Hindlimb muscle (tissue), 1 donor: Measurements from ENCODE around the gene LPP. TPM values are rescaled to one million over a fixed set of nuclear protein-coding genes. Genes with fewer than 3 reads are reported as not detected.
A peak's percentile ranks its signal among the peaks of the same experiment; 100 is the strongest.

Experiments
- DNase-seq: peaks from one replicate; pipeline ENCODE4 v3.0.0-alpha.2; 2013
- polyA plus RNA-seq: library from polyadenylated mRNA; unstranded; fragments of 120-200 nt; gene quantifications from one replicate; pipeline ENCODE4 v1.2.1, GENCODE V29; 2013; ENCODE audit not compliant: insufficient read length

The LPP gene
- polyA plus RNA-seq, 1 donor, result 12.7 TPM

GRCh38 chr3:188571531-188572095 lies 417.7 kb downstream of the LPP start:
- DNase-seq, result no peak

DNA sequence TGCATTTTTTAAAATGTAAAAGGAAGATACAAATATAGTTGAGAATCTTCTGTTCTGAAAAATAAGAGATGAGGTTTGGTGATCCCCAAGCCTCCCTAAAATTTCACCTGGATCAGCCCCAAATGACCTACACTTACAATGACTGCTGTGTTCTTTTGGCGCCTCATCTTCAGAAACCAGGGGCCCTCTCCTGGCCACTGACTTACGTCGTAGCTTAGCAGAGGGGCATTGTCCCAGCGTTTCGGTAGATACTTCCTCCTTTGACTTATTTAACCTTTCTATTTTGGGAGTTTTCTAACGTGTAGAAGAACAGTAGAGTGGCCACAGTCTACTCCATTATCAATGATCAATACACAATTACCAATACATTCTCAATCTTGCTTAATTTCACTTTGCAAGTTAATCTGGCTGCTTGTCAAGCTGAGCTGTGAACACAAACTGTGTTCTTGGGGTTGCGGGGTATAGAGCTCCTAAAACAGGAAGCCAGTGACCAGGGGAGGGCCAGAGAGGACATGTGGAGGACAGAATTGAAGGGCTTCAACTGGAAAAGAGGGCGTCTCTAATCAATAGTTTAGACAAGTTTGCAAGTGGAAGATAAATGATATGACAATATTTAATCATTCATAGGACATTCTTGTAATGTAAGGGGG lies 419.5 kb downstream of the LPP start:
- DNase-seq, result no peak

GRCh38 chr3:188573956-188574355 lies 420.0 kb downstream of the LPP start:
- DNase-seq, result no peak

DNA sequence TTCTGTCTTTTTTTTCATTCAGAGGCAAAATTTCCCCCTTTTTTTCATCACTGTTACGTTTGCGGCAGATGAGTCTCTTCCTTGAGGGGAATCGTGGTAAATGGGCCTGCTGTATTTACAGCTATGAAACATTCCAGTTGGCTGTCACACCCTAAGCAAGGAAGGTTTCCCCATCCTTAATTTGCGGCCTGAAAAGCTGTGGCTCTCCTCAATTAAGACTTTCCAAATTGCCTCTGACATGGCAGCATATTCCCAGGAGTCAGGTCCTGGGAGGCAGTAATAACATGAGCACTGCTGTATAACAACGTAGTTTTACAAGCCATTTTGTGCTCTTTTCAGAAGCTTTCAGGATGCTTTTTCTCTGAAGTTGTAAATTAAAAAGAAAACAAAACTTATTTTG lies 420.9 kb downstream of the LPP start:
- DNase-seq, result no peak

GRCh38 chr3:188575501-188575900 lies 421.5 kb downstream of the LPP start:
- no peak for DNase-seq

DNA sequence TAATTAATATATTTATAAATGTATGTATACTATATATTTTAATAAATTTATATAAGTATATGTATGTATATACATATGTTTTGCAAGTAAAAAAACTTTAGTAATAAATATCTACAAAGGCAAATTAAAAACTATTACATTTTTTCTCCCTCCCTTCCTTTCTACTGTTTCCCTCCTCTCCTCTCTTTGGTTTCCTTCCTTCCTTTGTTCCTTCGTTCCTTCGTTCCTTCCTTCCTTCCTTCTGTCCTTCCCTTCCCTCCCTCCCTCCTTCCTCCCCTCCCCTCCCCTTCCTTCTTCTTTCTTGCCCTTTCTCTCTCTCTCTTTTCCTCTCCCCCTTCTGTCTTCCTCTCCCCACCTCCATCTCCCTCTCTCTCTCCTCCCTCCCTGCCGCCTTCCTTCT lies 423.6 kb downstream of the LPP start:
- DNase-seq, result no peak

- peak; percentile 78 for DNase-seq
Measured at GRCh38 chr3:188578576-188579363, 424.8 kb downstream of the LPP start.

GRCh38 chr3:188580223-188580622 lies 426.3 kb downstream of the LPP start:
- no peak for DNase-seq

DNA sequence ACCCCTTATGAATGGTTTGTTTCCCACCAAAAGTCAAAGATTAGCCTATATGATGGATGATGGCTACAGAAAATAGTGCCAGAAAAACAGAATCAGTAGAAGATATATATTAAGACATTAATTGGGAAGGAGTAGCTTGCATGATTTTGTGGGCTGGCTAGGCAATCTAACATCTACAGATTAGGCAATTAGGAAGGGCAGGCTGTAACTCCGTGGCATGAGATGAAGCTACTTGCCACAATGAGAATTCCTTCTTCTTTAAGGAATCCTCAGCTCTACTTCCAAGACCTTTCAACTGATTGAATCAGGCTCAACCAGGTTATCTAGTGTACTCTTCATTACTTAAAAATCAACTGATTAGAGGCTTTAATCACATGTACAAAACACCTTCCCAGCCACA lies 426.7 kb downstream of the LPP start:
- no peak for DNase-seq

DNA sequence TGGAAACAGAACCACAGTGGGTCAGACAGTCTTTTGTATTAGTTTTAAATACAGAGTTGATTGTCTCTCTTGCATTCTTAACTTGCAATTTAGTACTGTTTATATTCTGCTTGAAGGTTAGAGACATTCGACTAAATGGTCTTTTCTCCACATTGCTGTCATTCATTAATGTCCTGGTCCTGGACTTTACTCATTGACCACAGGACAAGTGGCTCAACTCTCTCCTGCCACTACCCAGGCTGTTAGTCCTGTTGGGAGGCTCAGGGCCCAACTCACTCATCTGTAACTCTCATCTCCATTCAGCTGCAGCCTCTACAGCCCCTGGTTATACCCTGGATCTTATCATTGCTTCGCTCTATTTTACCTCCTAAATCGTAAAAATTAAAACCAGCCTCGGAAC lies 427.4 kb downstream of the LPP start:
- DNase-seq, result no peak

- no peak for DNase-seq
Measured at GRCh38 chr3:188581792-188582191, 427.8 kb downstream of the LPP start.

DNA sequence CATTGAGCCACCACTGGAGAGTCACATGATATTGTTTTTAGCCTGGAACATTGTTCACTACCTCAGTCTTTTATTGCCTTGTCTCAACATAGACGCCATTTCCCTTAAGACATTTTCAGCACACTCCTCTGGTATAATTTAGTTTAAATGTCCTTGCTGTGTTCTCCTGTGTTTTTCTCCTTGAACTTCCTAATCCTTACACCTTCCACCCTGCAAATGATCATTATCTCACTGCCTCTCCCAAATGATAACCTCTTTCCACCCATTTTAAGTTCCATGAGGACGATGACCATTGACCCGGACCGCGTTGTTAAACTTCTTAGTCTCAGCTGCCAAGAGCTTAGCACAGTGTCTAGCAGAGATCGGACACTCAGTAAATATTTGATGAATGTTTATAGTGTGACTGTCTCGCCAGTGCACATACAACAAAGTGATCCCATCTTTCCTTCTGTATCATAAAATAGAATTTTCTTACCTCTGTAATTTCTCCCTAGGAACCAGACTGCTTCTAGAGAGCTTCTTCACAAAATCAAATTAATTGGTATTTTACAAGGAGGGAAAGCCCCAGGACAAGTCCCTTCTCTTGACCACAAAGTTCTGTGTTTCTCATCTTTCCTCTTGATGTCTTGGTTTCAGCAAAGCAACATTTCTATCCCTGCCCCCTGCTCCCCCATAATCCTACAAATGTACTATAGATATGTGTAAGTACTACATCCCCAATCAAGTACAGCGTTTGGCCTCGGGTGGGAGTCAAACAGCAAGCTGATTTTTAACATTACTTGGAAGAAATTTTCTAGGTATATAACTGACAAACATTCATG lies 429.6 kb downstream of the LPP start:
- no peak for DNase-seq

DNA sequence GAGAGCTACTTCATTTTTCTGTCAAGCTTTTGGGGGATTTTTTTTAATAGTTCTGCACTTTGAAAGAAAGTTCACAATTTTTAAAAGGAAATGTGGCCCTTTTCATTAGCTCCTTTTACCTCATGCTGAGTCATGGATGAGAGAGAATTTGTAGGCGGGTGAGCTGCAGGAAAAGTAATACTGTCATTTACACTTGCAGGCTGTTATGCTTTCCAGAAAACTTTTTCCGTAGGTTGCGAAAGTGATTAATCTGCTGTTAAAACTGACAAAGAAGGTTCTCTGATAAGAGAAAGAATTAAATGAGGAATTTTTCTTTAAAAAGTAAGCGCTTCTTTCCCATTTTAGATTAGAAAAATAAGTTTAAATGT lies 430.2 kb downstream of the LPP start:
- DNase-seq, result no peak

GRCh38 chr3:188584958-188585689 lies 431.2 kb downstream of the LPP start:
- no peak for DNase-seq

DNA sequence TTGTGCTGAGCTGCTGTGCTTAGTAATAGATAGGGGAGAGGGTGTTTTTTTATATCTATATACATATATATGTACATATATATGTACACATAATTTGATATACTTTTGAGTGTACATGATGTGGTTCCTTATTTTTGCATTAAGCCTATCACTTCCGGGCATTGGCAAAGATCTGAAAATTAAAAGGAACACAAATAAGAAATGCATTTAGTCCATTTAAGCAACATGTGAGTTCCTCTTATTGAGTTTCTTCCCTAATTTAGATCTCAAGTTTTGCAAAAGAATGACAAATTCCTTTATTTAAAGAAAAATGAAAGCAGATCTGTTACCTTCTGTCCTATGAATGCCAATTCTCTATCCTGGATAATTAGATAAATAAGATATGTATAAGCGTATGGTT lies 435.1 kb downstream of the LPP start:
- DNase-seq, result no peak

GRCh38 chr3:188589771-188590170 lies 435.8 kb downstream of the LPP start:
- DNase-seq, result no peak

GRCh38 chr3:188590557-188590956 lies 436.6 kb downstream of the LPP start:
- DNase-seq, result no peak

DNA sequence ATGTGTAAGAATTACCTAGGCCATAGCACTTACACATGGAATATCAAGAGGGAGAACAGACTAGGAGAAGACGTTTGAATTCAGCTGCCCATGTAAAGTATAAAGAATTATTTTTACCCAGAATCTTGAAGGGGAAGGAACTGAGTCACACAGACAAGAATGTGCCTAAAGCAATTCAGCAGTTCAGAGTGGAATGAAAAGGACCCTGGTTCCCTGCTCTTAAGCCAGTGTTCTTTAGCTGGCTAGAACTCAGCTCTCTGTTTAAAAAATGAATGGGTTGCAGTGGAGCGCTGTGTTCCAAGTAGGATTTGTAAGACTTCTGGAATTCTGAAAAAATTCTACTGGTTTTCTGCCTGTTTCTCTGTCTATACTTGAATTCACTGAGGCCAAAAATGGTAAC lies 440.2 kb downstream of the LPP start:
- no peak for DNase-seq

GRCh38 chr3:188595890-188596376 lies 442.0 kb downstream of the LPP start:
- DNase-seq, result no peak

DNA sequence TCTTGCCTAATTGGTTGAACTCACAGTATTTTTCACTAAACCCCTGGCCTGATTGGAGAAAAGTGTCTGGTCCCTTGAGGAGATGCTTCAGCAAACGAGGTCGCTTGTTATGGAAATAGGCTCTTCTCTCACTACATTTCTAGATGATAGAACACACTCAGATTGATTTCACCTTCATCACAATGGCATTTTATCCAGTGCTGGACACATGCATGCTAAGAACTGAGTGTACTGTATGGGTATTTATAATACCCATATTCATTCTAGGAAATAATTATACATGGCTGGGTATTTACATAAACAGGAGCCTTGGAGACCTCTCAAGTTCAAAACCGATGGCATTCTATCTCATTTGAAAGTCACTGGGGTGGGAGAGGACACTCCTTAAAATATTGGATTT lies 444.9 kb downstream of the LPP start:
- DNase-seq, result no peak

DNA sequence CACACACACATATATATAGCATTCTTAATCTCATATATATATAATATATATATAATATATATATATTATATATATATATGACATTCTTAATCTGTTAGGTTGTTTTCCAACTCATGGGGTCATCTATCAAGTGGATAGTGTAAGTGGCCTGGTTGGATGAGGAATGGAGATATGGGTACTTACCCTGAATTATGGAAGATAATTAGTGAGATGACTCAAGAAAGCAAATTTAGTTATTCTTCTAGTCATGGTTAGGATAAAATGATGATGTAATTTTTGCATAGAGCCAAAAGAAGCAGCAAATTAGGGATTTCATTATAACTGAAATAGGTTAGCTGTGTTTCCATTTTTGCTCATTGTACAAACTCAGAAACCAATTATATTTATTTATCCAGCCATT lies 448.2 kb downstream of the LPP start:
- DNase-seq, result no peak

GRCh38 chr3:188602620-188603019 lies 448.7 kb downstream of the LPP start:
- DNase-seq, result no peak
